Measurements from ENCODE around the gene TBC1D24. TPM values are rescaled to one million over a fixed set of nuclear protein-coding genes. Genes with fewer than 3 reads are reported as not detected.

The TBC1D24 gene
- total RNA-seq = 9.8 and 10.5 TPM in 2 replicates

DNA sequence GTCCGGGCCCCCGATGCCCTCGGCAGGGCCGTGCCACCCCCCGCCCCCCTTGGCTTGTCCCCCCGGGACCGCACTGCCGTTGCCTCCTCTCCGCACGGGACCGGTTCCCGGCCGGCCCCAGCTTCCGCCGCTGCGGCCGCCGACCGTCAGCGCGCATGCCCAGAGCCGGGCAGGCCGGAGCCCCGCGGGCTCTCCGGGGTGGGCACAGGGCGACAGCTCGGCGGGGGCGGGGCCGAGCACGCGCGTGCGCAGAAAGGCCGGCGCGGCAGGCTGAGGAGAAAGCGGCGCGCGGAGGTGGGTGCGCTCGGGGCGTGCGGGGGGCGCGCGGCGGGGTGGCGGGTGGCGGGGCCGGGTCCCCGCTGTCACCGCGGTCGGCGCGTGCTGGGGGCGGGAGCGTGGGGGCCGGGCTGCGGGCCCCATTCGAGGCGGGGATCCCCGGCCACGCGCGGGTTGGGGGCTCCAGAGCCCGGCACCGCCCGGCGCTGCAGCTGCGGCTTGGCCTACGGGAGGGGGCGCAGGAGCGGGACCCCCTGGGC, at the start of gene TBC1D24:
Gene TBC1D24 (plus strand): TSS at position 251 of the 536 bp plus-strand sequence. CDS start 21,022 bp downstream, outside the sequence.

DNA sequence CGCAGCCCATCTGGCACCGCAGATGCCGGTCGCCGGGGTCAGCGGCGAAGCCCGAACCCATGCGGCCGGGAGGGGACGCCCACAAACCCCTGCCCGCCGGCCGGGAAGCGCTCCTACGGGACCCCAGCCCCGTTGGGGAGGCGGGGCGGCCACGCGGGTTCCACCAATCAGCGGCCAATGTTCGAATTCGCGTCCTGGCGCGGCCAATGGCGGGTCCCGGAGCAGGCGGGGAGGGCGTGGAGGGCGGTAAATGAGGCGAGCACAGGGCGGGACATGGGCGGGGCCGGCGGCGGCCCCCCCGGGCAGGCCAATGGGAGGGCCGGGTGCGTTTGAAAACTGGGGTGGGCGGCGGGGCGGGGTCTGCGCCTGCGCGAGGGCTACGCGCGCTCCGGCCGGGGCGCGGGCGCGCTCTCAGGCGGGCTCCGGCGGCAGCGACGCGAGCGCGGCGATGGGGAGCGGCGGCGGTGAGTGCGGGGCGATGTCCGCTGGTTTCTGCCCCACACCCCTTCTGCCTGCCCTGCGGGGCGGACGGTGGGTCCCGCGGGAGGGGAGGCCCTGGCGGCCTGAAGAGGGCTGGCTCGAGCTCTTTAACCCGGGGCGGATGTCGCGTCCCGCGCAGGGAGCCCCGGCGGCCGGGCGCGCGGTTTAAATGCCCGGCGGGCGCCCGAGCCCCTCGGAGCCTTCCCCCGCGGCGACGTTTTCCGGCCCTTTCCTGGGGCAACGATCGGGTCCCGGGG, 45.7 kb upstream of the TBC1D24 start, which contains the start of gene CCNF:
Gene CCNF (plus strand): TSS at position 414 of the 737 bp plus-strand sequence. CDS start 35 bp downstream, at position 449.

DNA sequence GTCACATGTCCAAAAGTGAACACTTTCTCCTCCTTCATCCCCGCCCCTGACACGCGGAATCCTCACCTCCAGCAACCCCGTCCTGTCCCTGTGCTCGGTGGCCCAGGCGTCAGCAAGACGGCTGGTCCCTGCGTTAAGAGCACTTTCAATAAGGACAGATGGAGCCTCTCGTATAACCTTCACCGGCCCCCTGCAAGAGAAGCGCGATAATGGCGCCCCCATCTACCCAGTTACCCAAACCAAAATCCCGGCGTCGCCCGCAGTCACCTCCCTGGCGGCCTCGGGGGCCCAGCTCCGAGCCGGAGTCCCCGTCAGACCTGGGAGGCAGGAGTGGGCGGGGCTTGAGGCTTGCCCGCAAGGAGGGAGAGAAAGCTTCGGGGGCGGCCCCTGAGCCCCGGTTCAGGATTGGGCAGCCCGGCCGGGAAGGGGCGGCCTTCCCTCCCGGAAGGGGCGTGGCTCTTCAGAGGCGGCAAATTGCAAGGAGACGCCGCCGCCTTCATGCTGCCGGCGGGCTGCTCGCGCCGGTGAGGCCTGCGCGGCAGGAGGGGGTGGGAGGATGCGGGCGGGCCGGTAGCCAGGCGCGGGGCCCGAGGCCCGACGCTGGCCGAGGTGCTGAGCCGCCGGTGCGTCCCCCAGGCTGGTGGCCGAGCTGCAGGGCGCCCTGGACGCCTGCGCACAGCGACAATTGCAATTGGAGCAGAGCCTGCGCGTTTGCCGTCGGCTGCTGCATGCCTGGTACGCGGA, 15.1 kb upstream of the TBC1D24 start, which contains the start of gene TEDC2:
Gene TEDC2 (plus strand): TSS at position 463 of the 744 bp plus-strand sequence. CDS start 36 bp downstream, at position 499.

DNA sequence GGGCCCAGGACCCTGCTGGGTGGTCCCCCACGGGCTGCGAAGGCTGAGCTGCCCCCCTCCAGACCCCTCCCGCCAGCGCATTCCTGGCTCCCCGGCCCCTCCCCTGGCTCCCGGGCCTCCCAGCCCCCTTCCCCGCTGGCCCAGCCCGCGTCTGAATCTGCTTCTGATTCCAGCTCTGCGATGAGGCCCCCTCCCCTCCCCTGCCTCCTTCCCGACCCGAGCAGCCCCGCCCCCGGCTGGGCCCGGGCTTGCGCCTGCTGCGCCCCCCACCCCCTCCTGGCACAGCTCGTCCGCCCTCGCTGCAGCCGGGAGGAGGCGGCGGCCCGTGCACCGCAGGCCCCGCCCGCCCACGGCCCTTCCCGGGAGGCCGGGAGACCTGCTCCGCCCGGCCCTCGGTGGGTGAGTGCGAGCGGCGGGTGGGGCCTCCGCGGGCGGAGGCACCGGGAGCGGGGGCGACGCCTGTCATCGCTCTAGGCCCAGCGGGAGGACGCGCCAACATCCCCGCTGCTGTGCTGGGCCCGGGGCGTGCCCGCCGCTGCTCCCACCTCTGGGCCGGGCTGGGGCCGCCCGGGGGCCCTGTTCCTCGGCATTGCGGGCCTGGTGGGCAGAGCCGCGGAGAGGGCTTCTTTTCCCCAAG, 3.8 kb upstream of the TBC1D24 start, which contains the start of gene NTN3:
Gene NTN3 (plus strand): TSS at position 282 of the 637 bp plus-strand sequence. CDS start 405 bp downstream, outside the sequence.

DNA sequence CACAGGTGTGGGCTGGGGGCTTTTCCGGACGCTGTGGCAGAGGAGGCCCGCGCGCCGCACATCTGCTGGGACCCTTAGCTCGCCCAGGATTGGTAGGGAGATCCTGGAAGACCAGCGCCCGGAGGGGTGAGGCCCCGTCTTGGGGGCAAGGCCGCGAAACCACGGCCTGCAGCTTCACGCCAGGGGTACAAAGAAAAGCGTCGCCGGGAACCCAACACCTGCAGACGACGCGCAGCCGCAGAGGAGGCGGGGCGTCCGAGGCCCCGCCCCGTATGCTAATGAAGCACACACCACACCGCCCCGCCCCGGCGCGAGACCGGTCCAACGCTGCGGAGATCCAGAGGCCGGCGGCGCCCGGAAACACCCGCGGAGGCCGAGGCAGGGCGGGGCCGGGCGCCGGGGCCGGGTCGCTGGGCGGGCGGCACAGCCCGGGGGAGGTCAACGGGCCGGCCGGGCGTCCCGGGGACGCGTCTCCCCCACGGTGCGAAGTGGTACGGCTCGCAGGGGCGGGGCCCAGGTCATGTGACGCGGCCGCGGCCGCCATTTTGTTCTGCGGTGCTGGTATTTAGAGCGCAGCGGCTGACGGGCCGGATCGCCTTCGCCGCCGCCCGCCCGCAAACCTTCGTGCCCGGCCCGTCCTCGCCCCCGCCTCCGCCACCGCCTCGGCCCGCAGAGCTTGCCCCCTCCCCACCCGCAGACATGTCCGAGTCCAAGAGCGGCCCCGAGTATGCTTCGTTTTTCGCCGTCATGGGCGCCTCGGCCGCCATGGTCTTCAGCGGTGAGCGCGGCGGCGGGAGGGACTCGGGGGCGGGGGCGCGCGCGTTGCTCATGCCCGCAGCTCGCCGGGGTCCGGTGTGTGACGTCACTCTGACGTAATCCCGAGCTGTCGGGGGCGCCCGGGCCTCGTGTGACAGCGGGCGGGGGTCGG, 38.7 kb downstream of the TBC1D24 start, which contains the start of gene ATP6V0C:
Gene ATP6V0C (plus strand): TSS at position 548 of the 928 bp plus-strand sequence. CDS start 152 bp downstream, at position 700.

DNA sequence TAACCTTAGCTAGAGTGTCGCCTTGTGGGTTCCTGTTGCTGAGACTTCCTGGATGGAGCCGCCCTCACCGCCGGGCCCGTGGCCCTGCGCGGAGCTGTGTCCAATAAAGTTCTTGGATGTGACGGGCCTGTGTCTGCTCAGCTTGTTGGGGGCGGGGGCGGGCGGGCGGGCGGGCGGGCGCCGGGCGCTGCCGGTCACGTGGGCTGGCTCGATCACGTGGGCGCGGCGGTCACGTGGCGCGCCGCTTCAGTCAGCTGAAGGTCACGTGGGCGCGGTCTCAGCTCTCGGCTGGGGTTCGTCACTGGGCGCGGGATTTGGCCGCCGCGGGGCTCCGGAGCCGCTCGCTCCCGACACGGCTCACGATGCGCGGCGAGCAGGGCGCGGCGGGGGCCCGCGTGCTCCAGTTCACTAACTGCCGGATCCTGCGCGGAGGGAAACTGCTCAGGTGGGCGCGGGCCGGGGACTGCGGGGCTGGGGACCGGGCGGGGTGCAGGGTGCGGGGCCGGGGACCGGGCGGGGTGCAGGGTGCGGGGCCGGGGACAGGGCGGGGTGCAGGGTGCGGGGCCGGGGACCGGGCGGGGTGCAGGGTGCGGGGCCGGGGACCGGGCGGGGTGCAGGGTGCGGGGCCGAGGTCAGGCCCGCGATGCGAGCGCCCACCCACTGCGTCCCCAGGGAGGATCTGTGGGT, 45.3 kb downstream of the TBC1D24 start, which contains the start of gene AMDHD2:
Gene AMDHD2 (plus strand): TSS at position 275 of the 687 bp plus-strand sequence. CDS start 88 bp downstream, at position 363.

DNA sequence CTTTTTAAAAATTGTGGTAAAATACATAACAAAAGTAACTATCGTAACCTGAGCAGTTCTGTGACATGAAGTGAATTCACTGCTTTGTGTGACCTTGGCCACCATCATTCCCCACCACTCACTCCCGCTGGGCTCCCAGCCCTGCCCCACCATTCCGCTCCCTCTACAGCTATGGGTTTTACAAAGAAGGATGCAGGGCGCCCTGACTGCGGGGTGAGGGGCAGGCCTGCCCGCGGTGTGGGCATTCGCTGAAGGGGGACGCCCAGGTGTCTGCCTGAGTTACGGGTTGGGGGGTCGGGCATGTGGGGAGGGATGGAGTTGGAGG, 56.4 kb downstream of the TBC1D24 start, which contains the start of gene CEMP1:
Gene CEMP1 (minus strand): TSS at position 38 of the 325 bp plus-strand sequence. CDS start 335 bp downstream, outside the sequence.

DNA sequence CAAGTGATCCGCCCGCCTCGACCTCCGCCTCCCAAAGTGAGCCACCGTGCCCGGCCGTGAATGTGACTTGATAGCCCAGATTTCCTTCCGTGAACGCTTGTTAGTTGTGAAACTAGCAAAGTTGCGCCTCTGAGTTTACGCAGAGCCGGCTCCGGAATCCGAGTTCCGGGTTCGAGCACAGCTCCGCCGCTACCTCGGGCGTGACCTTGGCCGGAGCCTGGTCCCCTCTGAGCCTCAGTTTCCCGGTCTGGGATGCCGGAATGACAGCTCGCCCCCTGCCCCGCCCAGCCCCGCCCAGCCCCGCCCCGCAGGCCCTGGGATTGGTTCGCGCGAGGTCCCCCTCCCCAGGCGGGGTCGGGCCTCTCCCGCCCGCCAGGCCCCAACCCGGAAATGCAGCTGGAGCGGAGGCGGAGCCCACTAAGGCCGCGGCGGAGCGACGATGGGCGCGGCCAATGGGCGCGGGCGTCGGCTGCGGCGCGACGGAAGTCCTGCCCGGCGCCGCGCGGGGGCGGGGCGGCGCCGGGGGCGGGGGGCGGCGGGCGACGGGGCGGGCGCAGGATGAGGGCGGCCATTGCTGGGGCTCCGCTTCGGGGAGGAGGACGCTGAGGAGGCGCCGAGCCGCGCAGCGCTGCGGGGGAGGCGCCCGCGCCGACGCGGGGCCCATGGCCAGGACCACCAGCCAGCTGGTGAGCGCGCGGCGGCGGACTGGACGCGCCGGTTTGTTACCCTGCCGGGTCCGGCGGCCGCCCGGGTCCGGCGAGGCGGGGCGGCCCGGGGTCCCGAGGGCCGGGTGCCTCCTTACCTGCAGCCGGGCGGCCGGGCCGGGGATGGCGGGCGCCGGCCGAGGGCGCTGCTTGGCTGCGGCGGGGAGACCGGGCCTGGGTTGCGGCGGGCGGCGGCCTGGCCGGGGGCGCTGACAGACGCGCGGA, 62.8 kb downstream of the TBC1D24 start, which contains the start of gene PDPK1:
Gene PDPK1 (plus strand): TSS at position 571 of the 929 bp plus-strand sequence. CDS start 92 bp downstream, at position 663.

Other genes starting within 250 kb of the TBC1D24 start
- 0.51 TPM in 1 of 2 replicates, not detected in the other for gene DNASE1L2, start 238.7 kb upstream of the TBC1D24 start, total RNA-seq
- gene ECI1, start 223.5 kb upstream of the TBC1D24 start, total RNA-seq = 53.1 and 107 TPM in 2 replicates
- gene RNPS1, start 207.0 kb upstream of the TBC1D24 start, total RNA-seq = 152 and 250 TPM in 2 replicates
- gene ABCA3, start 134.4 kb upstream of the TBC1D24 start, total RNA-seq = 7.8 and 33.0 TPM in 2 replicates
- gene CCNF, start 45.7 kb upstream of the TBC1D24 start, total RNA-seq = 6.6 and 63.1 TPM in 2 replicates
- gene TEDC2, start 15.0 kb upstream of the TBC1D24 start, total RNA-seq = 5.3 and 39.9 TPM in 2 replicates
- gene NTN3, start 3.8 kb upstream of the TBC1D24 start, total RNA-seq = 0.16 and 3.4 TPM in 2 replicates
- 61.9 and 90.8 TPM in 2 replicates for gene ATP6V0C, start 38.8 kb downstream of the TBC1D24 start, total RNA-seq
- 45.9 and 46.0 TPM in 2 replicates for gene AMDHD2, start 45.2 kb downstream of the TBC1D24 start, total RNA-seq
- gene CEMP1, start 56.3 kb downstream of the TBC1D24 start, total RNA-seq = not detected in 2 replicates
- 16.6 and 18.9 TPM in 2 replicates for gene PDPK1, start 62.9 kb downstream of the TBC1D24 start, total RNA-seq
- gene KCTD5, start 207.4 kb downstream of the TBC1D24 start, total RNA-seq = 86.3 and 87.8 TPM in 2 replicates
- 1.3 and 2.0 TPM in 2 replicates for gene PRSS27, start 245.1 kb downstream of the TBC1D24 start, total RNA-seq